NT2/D1 (cell line): ENCODE measurements around the gene EHBP1L1.

Source experiments
- SUZ12 ChIP-seq: IDR thresholded peaks from 2 replicates; pipeline ENCODE4 v1.6.1; 2011; ENCODE audit not compliant: insufficient read length, insufficient read depth; ENCODE audit errors: extremely low read depth
- YY1 ChIP-seq: IDR thresholded peaks from 2 replicates; pipeline ENCODE4 v1.6.1; 2011; ENCODE audit not compliant: insufficient read length, insufficient read depth

GRCh38 chr11:65627202-65627601 lies 51.3 kb downstream of the EHBP1L1 start:
- TF ChIP-seq SUZ12 (no peak), YY1 (no peak)
